SK-N-SH (cell line): ENCODE measurements around the gene MAN2B2. TPM values are rescaled to one million over a fixed set of nuclear protein-coding genes. Genes with fewer than 3 reads are reported as not detected.

Experiments used
- CTCF ChIA-PET: fragments of 300-600, 350-600 bp; formaldehyde crosslinking; extraction: SDS; loops from one replicate; lab custom pipeline; 2021; lab: Yijun Ruan, JAX
- POLR2A ChIA-PET: fragments of 350-600 bp; sonication (Branson Sonifier 250); formaldehyde crosslinking; extraction: SDS; loops from one replicate; lab custom pipeline; 2020; ENCODE audit warnings: antibody characterized with exemption, inconsistent platforms; lab: Yijun Ruan, JAX
- DNase-seq: peaks from one replicate; pipeline ENCODE4 v3.0.0; 2012
- H2AFZ ChIP-seq: fragments of 200-600 bp; sonication (generic); 2 replicates; pipeline ENCODE4 v1.8.1; 2016; ENCODE audit warnings: antibody characterized with exemption, mild to moderate bottlenecking, low read depth
- H3F3A ChIP-seq: fragments of 200-600 bp; sonication (generic); replicated peaks from 2 replicates; pipeline ENCODE3; 2016; ENCODE audit warnings: antibody characterized with exemption, mild to moderate bottlenecking; ENCODE audit not compliant: insufficient read depth
- H3K27ac ChIP-seq, 2 experiments: fragments of 200-500 bp in 1 of 2; fragments of 200-600 bp in 1 of 2; sonication (Bioruptor generic) in 1 of 2; sonication (generic), shearing (Covaris generic) in 1 of 2; 2 replicates each; pipeline versions ENCODE4 v1.5.1 to v1.6.1; 2014 to 2016; ENCODE audit warnings: low read depth in 2 of 2, inconsistent platforms in 1 of 2, low read length in 1 of 2, mild to moderate bottlenecking in 1 of 2, mixed read lengths in 1 of 2
- H3K27me3 ChIP-seq: fragments of 200-600 bp; sonication (generic), shearing (Covaris generic); 2 replicates; pipeline ENCODE4 v1.6.1; 2016; ENCODE audit warnings: mixed run types; ENCODE audit not compliant: insufficient read depth
- H3K36me3 ChIP-seq, 2 experiments: fragments of 200-500 bp in 1 of 2; fragments of 200-600 bp in 1 of 2; sonication (Bioruptor generic) in 1 of 2; sonication (generic) in 1 of 2; replicated peaks in 1 of 2; 2 replicates each; pipeline versions ENCODE3 to v1.5.1; 2014 to 2016; ENCODE audit warnings: low read length in 1 of 2, mild to moderate bottlenecking in 1 of 2; ENCODE audit not compliant: insufficient read depth in 2 of 2, control insufficient read depth in 1 of 2
- H3K4me1 ChIP-seq, 2 experiments: fragments of 200-500 bp in 1 of 2; fragments of 200-600 bp in 1 of 2; sonication (Bioruptor generic) in 1 of 2; sonication (generic), shearing (Covaris generic) in 1 of 2; 2 replicates each; pipeline versions ENCODE4 v1.5.1 to v1.6.1; 2014 to 2016; ENCODE audit warnings: low read depth in 1 of 2, low read length in 1 of 2, mixed run types in 1 of 2; ENCODE audit not compliant: insufficient read depth in 2 of 2, control insufficient read depth in 1 of 2
- H3K4me2 ChIP-seq: fragments of 200-600 bp; sonication (generic), shearing (Covaris generic); 2 replicates; pipeline ENCODE4 v1.6.1; 2017; ENCODE audit warnings: mixed run types
- H3K4me3 ChIP-seq, 2 experiments: fragments of 200-500 bp in 1 of 2; fragments of 200-600 bp in 1 of 2; sonication (Bioruptor generic) in 1 of 2; sonication (generic), shearing (Covaris generic) in 1 of 2; 2 replicates each; pipeline versions ENCODE4 v1.5.1 to v1.8.1; 2014 to 2016; ENCODE audit warnings: low read depth in 2 of 2, inconsistent platforms in 1 of 2, low read length in 1 of 2, mild to moderate bottlenecking in 1 of 2, mixed read lengths in 1 of 2, moderate library complexity in 1 of 2
- H3K79me2 ChIP-seq: fragments of 200-600 bp; sonication (generic); 2 replicates; pipeline ENCODE4 v1.8.1; 2017; ENCODE audit warnings: mild to moderate bottlenecking; ENCODE audit not compliant: insufficient read depth
- H3K9ac ChIP-seq: fragments of 200-600 bp; sonication (generic); 2 replicates; pipeline ENCODE4 v1.6.1; 2017; ENCODE audit warnings: mixed run types
- H3K9me2 ChIP-seq: fragments of 200-600 bp; sonication (generic); 2 replicates; pipeline ENCODE4 v1.6.1; 2017; ENCODE audit warnings: mixed run types
- H3K9me3 ChIP-seq: fragments of 200-600 bp; sonication (generic); 2 replicates; pipeline ENCODE4 v1.6.1; 2017; ENCODE audit warnings: mixed run types, mild to moderate bottlenecking, moderate library complexity
- H4K20me1 ChIP-seq: fragments of 200-600 bp; sonication (generic); 2 replicates; pipeline ENCODE4 v1.6.1; 2017; ENCODE audit warnings: mild to moderate bottlenecking, mixed run types; ENCODE audit not compliant: insufficient read depth
- CHD2 ChIP-seq: fragments of 150-350 bp; IDR thresholded peaks from 2 replicates; pipeline ENCODE4 v1.6.1; 2018; ENCODE audit warnings: low read length; ENCODE audit not compliant: partially characterized antibody
- ELF1 ChIP-seq: IDR thresholded peaks from 2 replicates; pipeline ENCODE4 v1.4.0; 2012
- EZH2phosphoT487 ChIP-seq: fragments of 200-600 bp; sonication (generic); IDR thresholded peaks from 2 replicates; pipeline ENCODE4 v1.6.1; 2017; ENCODE audit warnings: low read depth, mixed run types, mild to moderate bottlenecking, antibody characterized with exemption, moderate library complexity, borderline replicate concordance
- FOXJ3 ChIP-seq: sonication (generic); formaldehyde crosslinking; IDR thresholded peaks from 2 replicates; pipeline ENCODE4 v1.5.1; 2020; ENCODE audit warnings: mild to moderate bottlenecking, missing genetic modification reagents
- GABPA ChIP-seq: IDR thresholded peaks from 2 replicates; pipeline ENCODE4 v1.4.0; 2012; ENCODE audit warnings: low read depth, mild to moderate bottlenecking
- GATA2 ChIP-seq: sonication (generic); formaldehyde crosslinking; IDR thresholded peaks from 2 replicates; pipeline ENCODE4 v1.5.0; 2020; ENCODE audit warnings: mild to moderate bottlenecking, missing genetic modification reagents
- MAX ChIP-seq: IDR thresholded peaks from 2 replicates; pipeline ENCODE4 v1.4.0; 2012; ENCODE audit warnings: low read depth
- MEF2A ChIP-seq: IDR thresholded peaks from 2 replicates; pipeline ENCODE4 v1.4.0; 2012; ENCODE audit warnings: low read depth, borderline replicate concordance
- MXI1 ChIP-seq: IDR thresholded peaks from 2 replicates; pipeline ENCODE4 v1.6.1; 2012; ENCODE audit warnings: mild to moderate bottlenecking, low read depth, low read length, improper control_type of control experiment
- NRF1 ChIP-seq: IDR thresholded peaks from 2 replicates; pipeline ENCODE4 v1.6.1; 2012; ENCODE audit warnings: low read depth, mild to moderate bottlenecking, low read length
- RAD21 ChIP-seq: IDR thresholded peaks from 2 replicates; pipeline ENCODE4 v1.6.1; 2012; ENCODE audit warnings: mild to moderate bottlenecking, low read length
- RCOR1 ChIP-seq: fragments of 150-350 bp; IDR thresholded peaks from 2 replicates; pipeline ENCODE4 v1.6.1; 2017; ENCODE audit warnings: antibody characterized with exemption, low read length
- RFX5 ChIP-seq: IDR thresholded peaks from 2 replicates; pipeline ENCODE4 v1.6.1; 2012; ENCODE audit warnings: mild to moderate bottlenecking, improper control_type of control experiment, low read length
- SIN3A ChIP-seq: IDR thresholded peaks from 2 replicates; pipeline ENCODE4 v1.6.1; 2012; ENCODE audit warnings: low read depth, mild to moderate bottlenecking, low read length, moderate library complexity, borderline replicate concordance
- SMC3 ChIP-seq: IDR thresholded peaks from 2 replicates; pipeline ENCODE4 v1.6.1; 2012; ENCODE audit warnings: low read depth, low read length, improper control_type of control experiment
- TAF1 ChIP-seq: IDR thresholded peaks from 2 replicates; pipeline ENCODE4 v1.6.1; 2012; ENCODE audit warnings: low read depth, mild to moderate bottlenecking, low read length, moderate library complexity, borderline replicate concordance
- TEAD4 ChIP-seq: IDR thresholded peaks from 2 replicates; pipeline ENCODE4 v1.4.0; 2012; ENCODE audit warnings: mild to moderate bottlenecking, borderline replicate concordance; ENCODE audit not compliant: insufficient read depth
- USF2 ChIP-seq: fragments of 150-350 bp; IDR thresholded peaks from 2 replicates; pipeline ENCODE4 v1.6.1; 2017; ENCODE audit warnings: antibody characterized with exemption, low read length, low read depth, borderline replicate concordance
- ZBTB33 ChIP-seq: IDR thresholded peaks from 2 replicates; pipeline ENCODE4 v1.4.0; 2012; ENCODE audit warnings: low read depth, borderline replicate concordance
- WGBS: methylation state at CpG from one replicate; pipeline ENCODE4 v1.1.6; 2017; ENCODE audit warnings: low lambda C conversion rate; 5-methylcytosine and 5-hydroxymethylcytosine counted together
- polyA plus RNA-seq, 3 experiments: library from polyadenylated mRNA; depleted of rRNA; stranded (reverse); fragments of >200 nt; gene quantifications; 2 replicates each; pipeline ENCODE4 v1.2.3, GENCODE V29; 2012

MAN2B2 gene
- polyA plus RNA-seq, 1 of the 3 experiments (the other 2 are of a cell fraction) = 24.9 TPM

- no peaks in the 10 kb centered on the region for H3K9me2 ChIP-seq
- no peaks in the 10 kb centered on the region for H4K20me1 ChIP-seq
- no peaks in the 10 kb centered on the region for H3K36me3 ChIP-seq
- no peak overlapping the region for H3K4me2 ChIP-seq
- H2AFZ ChIP-seq = no peak overlapping the region
- TF ChIP-seq NRF1 (no peak), MAX (no peak), MXI1 (no peak), CHD2 (no peak), ELF1 (no peak), ZBTB33 (no peak), RFX5 (no peak), FOXJ3 (CRISPR knock-in tag) (no peak), RAD21 (no peak)
- TF ChIP-seq, all 33 proteins: peak for 0
- DNase-seq = no peak
- Histone ChIP-seq H3K79me2 (no peaks in the 10 kb centered on the region), H3K4me3 (no peak overlapping the region), H3K27ac (no peak overlapping the region), H3K9me3 (no peaks in the 10 kb centered on the region), H3K4me1 (no peaks in the 10 kb centered on the region), H3K27me3 (no peaks in the 10 kb centered on the region; the same call in 1 of the 2 replicates), H3F3A (no peaks in the 10 kb centered on the region), H3K9ac (no peak overlapping the region)
- CTCF ChIA-PET = interaction anchor here (1.6 to 3.0 kb wide), 2 partner anchors 12 to 204 kb away, joined by 5 to 17 read pairs; no protein-coding TSS in a partner anchor
- WGBS = 60% methylated on average over 17 of the region's 17 CpGs
- POLR2A ChIA-PET = no interaction called here
Observed at GRCh38 chr4:6535329-6535692, 39.7 kb upstream of the MAN2B2 start.

- Histone ChIP-seq H4K20me1 (no peaks in the 10 kb centered on the region), H3F3A (no peaks in the 10 kb centered on the region), H3K9ac (no peak overlapping the region), H3K36me3 (no peaks in the 10 kb centered on the region), H3K4me2 (no peak overlapping the region), H3K9me3 (no peaks in the 10 kb centered on the region), H3K27ac (no peak overlapping the region), H3K79me2 (no peaks in the 10 kb centered on the region), H3K4me1 (no peaks in the 10 kb centered on the region), H3K27me3 (no peaks in the 10 kb centered on the region; the same call in 1 of the 2 replicates), H2AFZ (no peak overlapping the region), H3K9me2 (no peaks in the 10 kb centered on the region), H3K4me3 (no peak overlapping the region)
- DNase-seq = no peak
- WGBS = 64% methylated on average over 7 of the region's 7 CpGs
- POLR2A ChIA-PET = no interaction called here
- CTCF ChIA-PET = interaction anchor here (1.6 to 3.0 kb wide), 2 partner anchors 12 to 204 kb away, joined by 5 to 17 read pairs; no protein-coding TSS in a partner anchor
- TF ChIP-seq GATA2 (CRISPR knock-in tag) (no peak), GABPA (no peak), TAF1 (no peak), MEF2A (no peak), EZH2phosphoT487 (no peak), RCOR1 (no peak), USF2 (no peak), FOXJ3 (CRISPR knock-in tag) (no peak), ZBTB33 (no peak), SIN3A (no peak), SMC3 (no peak), TEAD4 (no peak), MXI1 (no peak)
Observed at GRCh38 chr4:6535706-6536105, 39.3 kb upstream of the MAN2B2 start.
